ENCODE measurements around the gene RAD51D. TPM values are rescaled to one million over a fixed set of nuclear protein-coding genes. Genes with fewer than 3 reads are reported as not detected.
"Not testable (repeated sequence)": the region's sequence is repeated elsewhere in the genome, so short reads cannot be mapped to it uniquely, and the experiment has no call there.

RAD51D gene
- total RNA-seq, 1 donor from 2014 or later, result 15.8 TPM

DNA sequence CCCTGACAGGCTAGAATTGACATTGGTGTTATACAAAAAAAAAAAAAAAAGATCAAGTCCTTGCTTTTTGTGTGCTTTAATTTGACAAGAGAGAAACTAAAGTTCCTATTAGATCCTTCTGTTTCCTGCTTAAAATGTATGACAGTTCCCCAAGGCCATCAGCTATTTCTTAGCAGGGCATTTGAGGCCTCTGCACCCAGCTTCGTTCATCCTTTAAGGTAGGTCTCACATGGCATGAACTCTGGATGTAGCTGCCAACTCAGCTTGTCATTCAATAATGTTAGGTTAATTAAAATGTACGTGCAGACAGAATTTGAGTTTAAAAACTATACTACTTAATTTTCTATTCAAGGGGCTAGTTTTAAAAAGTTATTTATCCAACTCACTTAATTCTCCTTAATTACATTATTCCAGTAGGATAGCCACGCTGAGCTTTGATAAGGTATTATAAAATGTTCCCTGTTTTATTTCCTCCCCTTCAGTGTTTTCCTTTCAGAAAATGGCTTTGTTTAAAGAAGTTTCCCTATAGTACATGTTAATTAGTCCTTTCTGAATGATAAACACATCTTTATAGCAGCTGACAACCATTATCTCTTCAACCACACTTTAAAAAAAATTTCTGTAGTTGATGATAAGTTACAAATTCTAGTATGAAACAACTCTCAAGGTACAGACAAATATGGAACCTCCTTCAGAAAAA lies 55.0 kb downstream of the RAD51D start:
- DNase-seq, result no peak

- DNase-seq, result peak; percentile 97
Observed at GRCh38 chr17:35063514-35064223, 56.0 kb downstream of the RAD51D start, which contains the start of gene RFFL. Gene RFFL, minus strand, starts transcription at chr17:35063707. Its CDS starts 37,154 bp downstream, at chr17:35026553.

GRCh38 chr17:35062308-35062707 lies 57.4 kb downstream of the RAD51D start:
- DNase-seq, result no peak

DNA sequence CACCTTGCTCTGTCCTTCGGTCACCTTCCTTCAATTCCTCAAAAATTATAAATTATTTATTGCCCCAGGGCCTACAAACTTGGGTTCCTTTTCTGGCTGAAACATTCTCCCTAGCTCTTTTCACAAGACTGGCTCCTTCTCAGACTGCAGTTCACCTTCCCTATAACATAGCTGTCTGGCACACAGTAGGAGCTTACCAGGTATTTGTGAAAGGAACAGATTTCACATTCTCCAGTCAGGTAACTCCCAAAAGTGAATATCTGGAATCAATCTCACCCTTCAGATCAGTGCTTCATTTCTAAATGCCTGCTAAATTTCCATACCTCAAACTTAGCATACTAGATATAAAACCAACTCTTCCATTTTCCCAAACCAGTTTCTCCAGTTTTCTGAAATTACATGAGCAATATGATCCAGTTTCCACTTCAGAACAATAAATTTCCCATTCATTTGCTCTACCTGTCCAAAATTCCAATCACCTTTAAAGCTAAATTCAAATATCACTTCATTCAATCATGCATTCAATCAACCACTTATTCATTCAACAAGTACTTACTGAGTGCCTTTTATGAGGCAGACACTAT lies 62.2 kb downstream of the RAD51D start:
- DNase-seq, result no peak

DNA sequence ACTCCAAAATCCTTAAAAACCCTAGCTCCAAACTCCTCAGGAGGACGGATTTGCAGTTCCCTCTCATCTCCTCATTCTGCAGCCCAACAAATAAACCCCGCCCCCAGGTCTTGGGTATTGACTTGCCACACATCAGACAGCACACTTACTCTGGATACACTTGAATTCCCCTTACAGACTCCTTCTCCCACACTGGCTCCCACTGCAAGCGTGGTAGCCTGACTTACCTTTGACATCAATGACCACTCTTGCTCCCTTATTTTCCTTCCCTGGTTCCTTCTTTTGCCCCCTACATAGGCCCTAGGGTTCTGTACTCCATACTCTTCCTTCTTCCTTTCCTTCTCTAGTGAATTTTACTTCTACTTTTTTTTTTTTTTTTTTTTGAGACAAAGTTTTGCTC lies 63.6 kb downstream of the RAD51D start:
- no peak for DNase-seq

- no peak for DNase-seq
Observed at GRCh38 chr17:35053204-35053603, 66.5 kb downstream of the RAD51D start.

- DNase-seq, result no peak
Observed at GRCh38 chr17:35052780-35053179, 66.9 kb downstream of the RAD51D start.

DNA sequence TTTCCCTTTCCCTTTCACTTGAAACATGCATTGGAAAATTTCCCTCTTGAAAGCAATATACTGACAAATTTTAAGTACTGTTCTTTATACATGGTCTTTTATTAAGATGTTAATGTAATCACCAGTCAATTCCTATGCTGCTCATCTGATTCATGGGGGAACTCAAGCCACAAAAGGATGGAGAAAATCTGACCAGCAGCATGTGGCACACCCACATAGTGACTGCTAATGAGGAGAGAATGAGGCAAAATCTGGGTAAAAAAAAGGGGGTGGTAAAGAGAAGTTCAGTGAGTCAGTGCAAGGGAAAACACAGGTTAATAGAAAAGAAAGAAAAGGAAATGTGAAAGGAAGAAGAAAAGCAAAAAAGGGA lies 67.4 kb downstream of the RAD51D start:
- DNase-seq, result no peak

DNA sequence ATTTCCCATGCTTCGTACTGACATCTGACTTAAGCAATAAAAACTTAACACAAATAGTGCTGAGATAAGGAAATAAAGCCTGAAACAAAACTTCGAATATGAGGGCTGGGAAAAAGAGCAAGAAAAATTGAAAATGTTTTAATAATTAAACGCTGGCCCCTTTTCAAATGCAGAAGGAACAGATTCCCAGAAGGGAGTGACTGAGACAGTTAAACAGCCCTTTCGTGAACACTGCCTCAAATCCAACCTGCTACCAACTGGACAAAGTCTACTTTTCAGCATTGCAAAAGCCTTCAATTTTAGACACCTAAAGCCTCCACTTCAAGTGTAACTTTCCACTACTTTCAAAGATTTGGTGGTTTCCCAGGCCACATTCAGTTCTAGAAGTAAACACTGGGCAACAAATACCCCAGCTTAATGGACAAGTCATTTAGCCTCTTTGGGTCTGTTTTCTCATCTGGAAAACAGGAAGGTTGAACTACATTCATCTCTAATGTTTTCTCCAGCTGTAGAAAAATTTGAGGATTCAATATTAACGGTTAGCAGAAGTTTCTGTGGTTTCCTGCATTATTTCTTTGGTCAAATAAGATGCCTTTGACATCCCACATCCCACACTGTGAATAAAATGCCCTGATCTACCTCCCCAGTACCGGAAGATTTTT lies 68.0 kb downstream of the RAD51D start:
- DNase-seq, result peak; percentile 39

DNA sequence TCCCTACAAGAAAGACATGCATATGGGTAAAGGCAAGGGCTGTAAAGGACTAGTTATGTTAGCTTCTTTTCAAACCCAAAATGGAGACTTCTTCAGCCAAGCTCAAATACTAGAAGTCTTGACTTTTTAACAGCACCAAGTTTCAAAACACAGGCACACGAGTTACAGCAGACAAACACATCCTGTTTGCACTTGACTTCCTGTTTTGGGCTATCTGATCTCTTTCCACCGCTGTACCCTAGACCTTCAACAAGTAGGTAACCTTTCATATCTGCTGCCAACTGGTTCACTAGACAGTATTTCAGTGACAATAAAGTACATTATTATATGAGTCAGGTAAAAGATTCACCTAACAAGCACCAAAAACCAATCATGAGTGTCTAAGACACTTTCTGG lies 68.5 kb downstream of the RAD51D start:
- peak; percentile 42 for DNase-seq

GRCh38 chr17:35050170-35050569 lies 69.5 kb downstream of the RAD51D start:
- no peak for DNase-seq

DNA sequence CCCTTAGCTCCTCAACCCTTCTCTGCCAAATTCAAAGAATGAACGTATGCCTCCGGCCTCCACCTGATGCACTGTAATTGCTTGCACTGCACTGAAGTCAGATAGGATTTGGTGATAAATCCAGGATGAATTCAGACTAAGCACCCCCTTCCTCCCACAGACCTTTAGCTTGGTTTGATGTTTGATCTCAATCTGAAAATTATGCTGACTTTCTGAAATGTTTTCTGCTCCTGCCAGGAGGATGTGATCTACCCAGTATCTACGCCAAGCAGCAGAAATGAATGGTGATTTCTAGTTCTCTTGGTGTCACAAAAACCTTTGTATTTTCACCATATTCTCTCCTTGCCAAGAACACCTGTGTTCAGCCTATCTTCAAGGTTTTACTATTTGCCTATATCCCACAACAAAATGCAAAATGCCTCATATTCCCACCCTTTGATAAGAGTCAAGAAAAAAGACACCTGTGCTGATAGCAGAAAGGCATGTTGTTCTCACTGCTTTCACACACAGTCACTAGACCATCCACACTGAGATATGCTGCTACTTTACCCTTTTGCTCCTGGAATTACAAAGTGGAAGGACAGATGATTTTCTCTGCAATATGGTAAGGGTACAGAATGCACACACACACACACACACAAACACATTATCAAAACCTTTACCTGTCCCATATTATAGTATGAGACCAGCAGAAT lies 70.8 kb downstream of the RAD51D start:
- no peak for DNase-seq

GRCh38 chr17:35046740-35047283 lies 72.8 kb downstream of the RAD51D start:
- peak; percentile 79 for DNase-seq

- DNase-seq, result no peak
Observed at GRCh38 chr17:35046245-35046644, 73.4 kb downstream of the RAD51D start.

GRCh38 chr17:35045458-35045979 lies 74.1 kb downstream of the RAD51D start:
- not testable (repeated sequence) for DNase-seq

- DNase-seq, result no peak
Observed at GRCh38 chr17:35044181-35044580, 75.5 kb downstream of the RAD51D start.

Other genes starting within 250 kb of the RAD51D start
- gene CCT6B, start 158.4 kb downstream of the RAD51D start, total RNA-seq, result 0.28 and 1.4 TPM in 2 replicates
- gene ZNF830, start 158.3 kb downstream of the RAD51D start, total RNA-seq, result 15.0 and 17.5 TPM in 2 replicates
- gene LIG3, start 139.3 kb downstream of the RAD51D start, total RNA-seq, result 23.1 and 37.8 TPM in 2 replicates
- 7.0 and 8.1 TPM in 2 replicates for gene RFFL, start 56.2 kb downstream of the RAD51D start, total RNA-seq
- gene FNDC8, start 1.8 kb upstream of the RAD51D start, total RNA-seq, result not detected in 2 replicates
- gene NLE1, start 22.4 kb upstream of the RAD51D start, total RNA-seq, result 22.6 and 28.0 TPM in 2 replicates
- gene UNC45B, start 28.0 kb upstream of the RAD51D start, total RNA-seq, result not detected in 2 replicates
- gene SLC35G3, start 74.5 kb upstream of the RAD51D start, total RNA-seq, result not detected in 2 replicates
- 40.8 and 68.0 TPM in 2 replicates for gene SLFN5, start 123.2 kb upstream of the RAD51D start, total RNA-seq